Mesodermal cell (in vitro differentiated cells): Measurements from ENCODE around the gene GPD1.

ENCODE experiments used
- H3K27ac ChIP-seq: 2 replicates; pipeline ENCODE4 v1.7.0; 2013; ENCODE audit warnings: mild to moderate bottlenecking, low read depth, low read length, moderate library complexity; ENCODE audit not compliant: severe bottlenecking
- H3K36me3 ChIP-seq: 2 replicates; pipeline ENCODE4 v1.7.1; 2013; ENCODE audit warnings: mild to moderate bottlenecking, low read length, moderate library complexity; ENCODE audit not compliant: control insufficient read depth, insufficient read depth
- H3K4me1 ChIP-seq: one replicate; pipeline ENCODE4 v1.7.1; 2013; ENCODE audit warnings: mild to moderate bottlenecking, low read length; ENCODE audit not compliant: insufficient read depth, control insufficient read depth, poor library complexity, severe bottlenecking
- H3K4me3 ChIP-seq: 2 replicates; pipeline ENCODE4 v1.7.0; 2013; ENCODE audit warnings: low read length, control low read depth, mild to moderate bottlenecking; ENCODE audit not compliant: insufficient read depth, poor library complexity, severe bottlenecking; ENCODE audit errors: extremely low read depth
- H3K9me3 ChIP-seq: 2 replicates; pipeline ENCODE4 v1.7.1; 2013; ENCODE audit warnings: mild to moderate bottlenecking, low read length, moderate library complexity; ENCODE audit not compliant: control insufficient read depth
- WGBS, 2 experiments: methylation state at CpG; one replicate each; pipeline ENCODE4 v1.1.5; 2013; ENCODE audit warnings: missing lambda C conversion rate in 2 of 2; ENCODE audit not compliant: insufficient coverage in 2 of 2; 5-methylcytosine and 5-hydroxymethylcytosine counted together

Gene GPD1

GRCh38 chr12:50110762-50111351 lies 7.0 kb downstream of the GPD1 start:
- 44 to 46% methylated on average over 6 of the region's 7 CpGs for WGBS, 2 experiments
- Histone ChIP-seq H3K9me3 (no peaks in the 10 kb centered on the region), H3K4me1 (peaks cover 15% of the 10 kb centered on the region), H3K36me3 (peaks cover 3% of the 10 kb centered on the region), H3K4me3 (no peak overlapping the region), H3K27ac (peak overlapping the region; percentile 75)

GRCh38 chr12:50111395-50111692 lies 7.5 kb downstream of the GPD1 start:
- peak overlapping the region; percentile 20 for H3K4me3 ChIP-seq
- H3K9me3 ChIP-seq: no peaks in the 10 kb centered on the region
- peaks cover 6% of the 10 kb centered on the region for H3K36me3 ChIP-seq
- 4 to 11% methylated on average over 12 to 15 of the region's 19 CpGs for WGBS, 2 experiments
- H3K4me1 ChIP-seq: peaks cover 15% of the 10 kb centered on the region
- H3K27ac ChIP-seq: peak overlapping the region; percentile 75

- H3K9me3 ChIP-seq: no peaks in the 10 kb centered on the region
- peaks cover 11% of the 10 kb centered on the region for H3K36me3 ChIP-seq
- H3K4me1 ChIP-seq: peaks cover 15% of the 10 kb centered on the region
- H3K4me3 ChIP-seq: peak within 1 kb of the TSS; percentile 81
- H3K27ac ChIP-seq: peak within 1 kb of the TSS; percentile 83
- whole genome bisulfite sequencing, 2 experiments: 0% methylated on average over 54 to 56 of the region's 59 CpGs
Measured at GRCh38 chr12:50111693-50112455, 8.1 kb downstream of the GPD1 start, which contains the start of gene COX14. Gene COX14 (plus strand): TSS chr12:50112236. CDS start chr12:50120044, 7,808 bp downstream.

- peak overlapping the region; percentile 81 for H3K4me3 ChIP-seq
- H3K27ac ChIP-seq: peak overlapping the region; percentile 83
- H3K36me3 ChIP-seq: peaks cover 12% of the 10 kb centered on the region
- 6 to 19% methylated on average over 16 to 21 of the region's 26 CpGs for WGBS, 2 experiments
- no peaks in the 10 kb centered on the region for H3K9me3 ChIP-seq
- H3K4me1 ChIP-seq: peaks cover 15% of the 10 kb centered on the region
Measured at GRCh38 chr12:50112456-50113218, 8.8 kb downstream of the GPD1 start.

- Histone ChIP-seq H3K27ac (no peak overlapping the region), H3K4me3 (no peak overlapping the region), H3K9me3 (no peaks in the 10 kb centered on the region), H3K4me1 (no peaks in the 10 kb centered on the region), H3K36me3 (peaks cover 35% of the 10 kb centered on the region)
- 88 to 93% methylated on average over 5 to 6 of the region's 6 CpGs for WGBS, 2 experiments
Measured at GRCh38 chr12:50117057-50117622, 13.3 kb downstream of the GPD1 start.

- no peak overlapping the region for H3K4me3 ChIP-seq
- peaks cover 47% of the 10 kb centered on the region for H3K36me3 ChIP-seq
- no peaks in the 10 kb centered on the region for H3K4me1 ChIP-seq
- H3K27ac ChIP-seq: no peak overlapping the region
- no peaks in the 10 kb centered on the region for H3K9me3 ChIP-seq
- WGBS, 2 experiments: no CpG with 5 or more reads among the region's 2 CpGs
Measured at GRCh38 chr12:50119387-50119786, 15.6 kb downstream of the GPD1 start.

GRCh38 chr12:50120521-50120920 lies 16.7 kb downstream of the GPD1 start:
- no peak overlapping the region for H3K27ac ChIP-seq

GRCh38 chr12:50120953-50121352 lies 17.1 kb downstream of the GPD1 start:
- no peak overlapping the region for H3K27ac ChIP-seq
- WGBS, 2 experiments: 84 to 92% methylated on average over 3 of the region's 3 CpGs
- H3K36me3 ChIP-seq: peaks cover 48% of the 10 kb centered on the region

More at GRCh38 chr12:50120521-50120920, 16.7 kb downstream of the GPD1 start:
- 94 to 100% methylated on average over 2 to 3 of the region's 3 CpGs for WGBS, 2 experiments
- H3K36me3 ChIP-seq: peaks cover 51% of the 10 kb centered on the region
- no peak overlapping the region for H3K4me3 ChIP-seq
- H3K4me1 ChIP-seq: no peaks in the 10 kb centered on the region
- no peaks in the 10 kb centered on the region for H3K9me3 ChIP-seq

GRCh38 chr12:50121641-50122040 lies 17.8 kb downstream of the GPD1 start:
- no peaks in the 10 kb centered on the region for H3K9me3 ChIP-seq
- no peaks in the 10 kb centered on the region for H3K4me1 ChIP-seq
- peaks cover 44% of the 10 kb centered on the region for H3K36me3 ChIP-seq
- no peak overlapping the region for H3K27ac ChIP-seq
- H3K4me3 ChIP-seq: no peak overlapping the region
- WGBS, 2 experiments: 54 to 100% methylated on average over 2 to 3 of the region's 5 CpGs

More at GRCh38 chr12:50120953-50121352, 17.1 kb downstream of the GPD1 start:
- Histone ChIP-seq H3K9me3 (no peaks in the 10 kb centered on the region), H3K4me1 (no peaks in the 10 kb centered on the region), H3K4me3 (no peak overlapping the region)

GRCh38 chr12:50123203-50123602 lies 19.4 kb downstream of the GPD1 start:
- Histone ChIP-seq H3K36me3 (peaks cover 55% of the 10 kb centered on the region), H3K4me1 (no peaks in the 10 kb centered on the region), H3K9me3 (no peaks in the 10 kb centered on the region), H3K27ac (no peak overlapping the region), H3K4me3 (no peak overlapping the region)
- 100% methylated on average over 1 of the region's 2 CpGs; no CpG with 5 or more reads in 1 of the 2 experiments for WGBS, 2 experiments
